ENCODE results near the gene RPE65.
A peak's percentile ranks its signal among the peaks of the same experiment; 100 is the strongest.
"Not testable (repeated sequence)": the region's sequence is repeated elsewhere in the genome, so short reads cannot be mapped to it uniquely, and the experiment has no call there.

Gene RPE65

DNA sequence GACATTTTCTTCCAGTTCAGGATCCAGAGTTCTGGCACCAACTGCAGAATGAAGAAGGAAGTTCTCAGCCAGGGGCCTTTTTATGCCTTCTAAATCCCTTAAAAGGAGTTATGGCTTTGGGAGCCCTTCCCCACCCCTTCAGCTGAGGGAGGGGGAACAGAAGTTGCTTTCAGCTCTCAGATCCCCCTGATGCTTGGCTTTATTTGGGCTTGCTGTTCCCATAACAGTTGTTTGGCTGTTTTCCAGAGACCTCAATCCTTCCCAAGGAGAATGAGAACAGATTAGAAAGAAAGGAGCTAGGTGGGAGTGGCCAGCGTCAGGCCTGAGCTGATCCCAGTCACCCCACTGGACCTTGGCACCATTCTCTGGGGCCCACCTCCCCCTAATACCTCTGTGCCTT lies at the start of gene RPE65:
RPE65 (minus strand) TSS at position 54 of the 400 bp plus-strand sequence; CDS start at position 5, 49 bp downstream.
- DNase-seq (ENCODE audit: low read depth), result no peak

DNA sequence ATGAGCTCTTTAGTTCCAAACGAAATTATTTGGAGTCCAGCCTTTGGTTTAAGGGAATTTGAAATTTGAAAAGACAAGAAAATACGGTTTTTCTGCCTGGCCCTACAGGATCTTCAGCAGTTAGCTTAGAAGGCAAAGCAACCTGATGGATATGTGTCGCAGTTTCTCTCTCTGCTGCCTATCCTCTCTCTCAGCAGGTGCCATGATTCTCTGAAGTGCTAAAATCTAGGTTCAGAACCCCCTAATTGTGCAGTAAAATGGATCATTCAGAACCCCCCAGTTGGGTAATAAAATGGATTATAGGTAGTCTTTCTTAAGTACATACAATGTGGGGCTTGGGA lies 47.6 kb upstream of the RPE65 start:
- DNase-seq (ENCODE audit: low read depth), result no peak

DNA sequence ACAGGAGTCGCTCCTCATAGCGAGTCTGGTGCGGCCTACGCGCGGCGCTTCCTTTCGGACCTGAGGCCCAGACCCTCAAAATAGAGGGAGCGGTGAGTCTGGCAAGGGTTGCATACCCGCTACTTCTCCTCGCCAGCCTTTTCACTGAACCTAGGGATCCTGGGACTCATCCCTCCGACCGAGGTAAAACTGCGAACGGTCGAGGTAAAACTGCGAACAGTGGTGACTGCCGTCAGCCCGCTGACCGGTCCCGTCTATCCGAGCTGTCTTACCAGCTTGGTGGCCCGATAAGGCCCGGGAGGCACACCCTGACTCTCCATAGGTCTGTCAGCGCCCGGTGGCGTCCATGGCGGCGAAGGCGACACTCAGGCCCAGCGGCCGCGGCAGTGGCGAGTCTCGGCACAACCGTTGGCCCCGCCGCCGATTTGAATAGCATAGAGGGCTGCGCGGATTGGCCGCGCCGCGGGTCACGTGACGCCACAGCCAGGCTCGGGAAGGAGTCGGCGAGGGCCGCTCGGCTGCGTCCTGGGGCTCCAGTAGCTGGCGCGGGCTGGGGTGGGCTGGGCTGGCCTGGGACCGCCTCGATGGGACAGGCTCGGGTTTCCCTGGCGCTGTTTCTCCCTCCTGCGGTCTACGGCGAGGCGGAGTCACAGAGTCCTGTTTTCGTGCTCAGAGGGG lies 47.1 kb upstream of the RPE65 start, which contains the start of gene DEPDC1:
DEPDC1 (minus strand) TSS at position 403 of the 678 bp plus-strand sequence; CDS start at position 320, 83 bp downstream.
- DNase-seq (ENCODE audit: low read depth), result peak; percentile 66

GRCh38 chr1:68495968-68496679 lies 46.4 kb upstream of the RPE65 start:
- no peak for DNase-seq (ENCODE audit: low read depth)

DNA sequence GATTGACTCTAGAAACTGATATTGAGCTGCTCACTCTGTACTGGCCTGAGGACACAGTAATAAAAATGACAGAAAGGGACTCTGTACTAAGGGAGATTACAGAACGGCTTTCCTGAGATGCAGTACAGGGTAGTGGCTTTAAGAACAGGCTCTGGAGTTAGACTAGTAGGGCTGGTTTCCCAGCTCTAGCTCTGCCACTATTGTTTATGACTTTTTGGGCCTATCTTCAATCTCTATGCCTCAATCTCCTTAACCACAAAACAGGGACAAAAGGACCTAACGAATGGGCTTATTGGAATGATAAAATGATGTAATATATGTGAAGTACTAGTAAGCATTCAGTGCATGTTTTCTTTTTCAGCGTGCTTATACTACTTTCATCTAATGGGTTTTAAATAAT lies 45.8 kb upstream of the RPE65 start:
- DNase-seq (ENCODE audit: low read depth), result no peak

DNA sequence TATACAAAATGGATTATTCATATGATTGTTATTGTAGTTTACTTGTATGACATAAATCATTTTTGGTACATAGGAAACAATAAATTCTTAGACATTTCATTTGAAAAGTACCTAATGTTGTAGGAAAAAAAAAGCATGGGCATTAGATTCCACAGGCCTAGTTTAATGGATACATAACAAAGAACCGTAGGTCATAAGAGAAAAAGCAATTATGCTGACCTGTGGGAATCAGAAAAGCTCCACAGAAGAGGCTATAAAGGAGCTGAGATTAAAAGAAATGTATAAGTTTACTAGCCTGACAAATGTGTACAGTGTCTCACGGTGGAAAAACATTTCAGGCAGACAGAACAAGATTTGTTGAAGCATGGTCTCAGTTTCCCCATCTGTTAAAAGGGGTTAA lies 43.4 kb upstream of the RPE65 start:
- no peak for DNase-seq (ENCODE audit: low read depth)

DNA sequence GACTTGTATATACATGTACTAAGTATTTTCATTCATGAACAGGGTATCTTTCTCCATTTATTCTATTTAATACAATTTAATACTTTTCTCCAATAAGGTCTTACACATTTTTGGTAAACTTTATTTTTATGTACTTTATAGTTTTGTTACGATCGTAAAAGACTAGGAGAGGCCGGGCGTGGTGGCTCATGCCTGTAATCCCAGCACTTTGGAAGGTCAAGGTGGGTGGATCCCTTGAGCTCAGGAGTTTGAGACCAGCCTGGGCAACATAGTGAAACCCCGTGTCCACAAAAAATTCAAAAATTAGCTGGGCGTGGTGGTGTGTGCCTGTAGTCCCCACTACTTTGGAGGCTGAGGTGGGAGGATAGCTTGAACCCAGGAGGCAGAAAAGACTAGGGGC lies 42.5 kb upstream of the RPE65 start:
- not testable (repeated sequence) for DNase-seq (ENCODE audit: low read depth)

DNA sequence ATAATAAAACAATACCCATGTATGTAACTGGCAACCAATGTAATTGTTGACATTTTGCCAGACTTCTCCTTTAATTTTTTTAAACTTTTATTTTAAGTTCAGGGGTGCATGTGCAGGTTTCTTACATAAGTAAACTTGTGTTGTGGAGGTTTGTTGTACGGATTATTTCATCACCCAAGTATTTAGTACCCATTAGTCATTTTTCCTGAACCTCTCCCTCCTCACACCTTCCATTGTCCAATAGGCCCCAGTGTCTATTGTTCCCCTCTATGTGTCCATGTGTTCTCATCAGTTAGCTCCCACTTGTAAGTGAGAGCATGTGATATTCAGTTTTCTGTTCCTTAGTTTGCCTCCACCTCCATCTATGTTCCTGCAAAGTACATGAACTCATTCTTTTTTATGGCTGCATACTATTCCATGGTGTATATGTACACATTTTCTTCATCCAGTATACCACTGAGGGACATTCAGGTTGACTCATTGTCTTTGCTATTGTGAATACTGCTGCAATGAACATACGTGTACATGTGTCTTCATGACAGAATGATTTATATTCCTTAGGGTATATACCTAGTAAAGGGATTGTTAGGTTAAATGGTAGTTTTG lies 40.4 kb upstream of the RPE65 start:
- no peak for DNase-seq (ENCODE audit: low read depth)

GRCh38 chr1:68485431-68486022 lies 35.8 kb upstream of the RPE65 start:
- DNase-seq (ENCODE audit: low read depth), result no peak

DNA sequence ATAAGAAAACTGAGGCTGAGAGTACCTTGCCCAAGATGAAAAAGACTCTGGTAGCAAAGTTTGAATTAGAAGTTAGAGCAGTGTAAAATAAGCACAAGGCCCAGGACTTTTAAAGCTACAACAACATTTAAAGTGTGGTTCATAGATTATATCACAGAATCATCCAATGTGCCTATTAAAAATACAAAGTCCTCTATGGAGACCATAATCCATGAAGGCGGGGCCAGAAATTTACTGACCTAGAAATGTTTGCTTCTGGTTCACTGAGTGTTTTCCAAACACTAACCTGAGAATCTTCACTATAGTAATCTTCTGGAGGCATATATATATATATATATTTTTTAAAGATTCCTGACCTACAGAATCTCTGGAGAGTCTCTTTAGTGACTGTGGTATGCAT lies 34.9 kb upstream of the RPE65 start:
- DNase-seq (ENCODE audit: low read depth), result no peak

DNA sequence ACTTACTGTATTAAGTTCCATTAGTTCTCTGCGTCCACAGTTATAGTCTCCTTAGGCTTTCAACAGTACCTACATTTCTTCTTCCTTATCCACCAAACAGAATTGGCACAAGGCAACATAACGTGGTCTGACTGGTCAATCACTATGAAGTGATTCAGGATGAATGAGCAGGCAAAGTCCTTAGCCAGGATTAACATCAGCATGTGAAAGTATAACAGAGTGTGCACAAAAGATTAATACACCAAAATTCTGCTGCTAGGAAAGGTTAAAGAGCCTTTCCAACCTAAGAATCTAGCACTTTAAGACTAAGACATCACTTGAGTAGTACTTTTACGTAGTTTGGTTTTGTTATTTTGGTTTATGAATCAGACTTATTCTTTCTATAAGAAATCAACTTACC lies 31.3 kb upstream of the RPE65 start:
- DNase-seq (ENCODE audit: low read depth), result no peak

GRCh38 chr1:68479501-68479900 lies 29.7 kb upstream of the RPE65 start:
- DNase-seq (ENCODE audit: low read depth), result no peak

DNA sequence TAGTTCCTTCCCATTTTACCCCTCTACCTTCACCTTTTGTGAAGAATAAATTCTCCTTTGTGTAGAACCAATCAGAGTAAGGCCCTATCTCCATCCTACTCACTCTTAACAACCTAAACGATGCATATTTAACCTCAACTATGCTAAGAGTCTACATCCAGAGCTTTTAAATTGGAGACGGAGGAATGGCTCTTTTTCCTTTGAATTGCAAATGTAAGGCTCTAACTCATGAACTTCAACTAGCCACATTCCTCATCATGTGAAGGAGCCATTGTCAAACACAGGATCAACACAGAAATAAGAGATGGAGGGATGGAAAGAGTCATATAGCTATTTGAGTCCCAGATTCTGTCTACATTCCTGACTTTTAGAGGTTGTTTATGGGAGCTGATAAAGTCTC lies 28.9 kb upstream of the RPE65 start:
- no peak for DNase-seq (ENCODE audit: low read depth)

GRCh38 chr1:68476626-68477025 lies 26.9 kb upstream of the RPE65 start:
- DNase-seq (ENCODE audit: low read depth), result not testable (repeated sequence)

DNA sequence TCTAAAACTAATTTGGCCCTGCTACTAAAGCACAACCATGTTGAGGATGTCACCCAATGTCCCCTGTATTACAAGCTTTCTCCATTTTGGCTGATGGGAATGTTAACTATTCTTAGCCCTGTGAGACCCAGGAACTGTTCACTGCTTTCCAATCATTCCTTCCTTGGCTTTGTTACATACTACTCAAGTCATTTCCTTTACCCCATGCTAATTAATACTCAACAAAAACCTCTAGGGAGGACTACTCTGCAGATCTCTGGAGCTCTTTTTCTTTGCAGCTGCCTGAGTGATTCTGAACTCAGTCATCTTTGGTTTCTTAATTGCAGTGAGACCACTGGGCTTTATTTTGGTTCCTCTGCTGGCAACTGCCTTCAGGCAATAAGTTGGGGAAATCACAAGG lies 23.3 kb upstream of the RPE65 start:
- DNase-seq (ENCODE audit: low read depth), result no peak

- no peak for DNase-seq (ENCODE audit: low read depth)
Observed at GRCh38 chr1:68470388-68470970, 20.7 kb upstream of the RPE65 start.

- DNase-seq (ENCODE audit: low read depth), result no peak
Observed at GRCh38 chr1:68464891-68465290, 15.1 kb upstream of the RPE65 start.

DNA sequence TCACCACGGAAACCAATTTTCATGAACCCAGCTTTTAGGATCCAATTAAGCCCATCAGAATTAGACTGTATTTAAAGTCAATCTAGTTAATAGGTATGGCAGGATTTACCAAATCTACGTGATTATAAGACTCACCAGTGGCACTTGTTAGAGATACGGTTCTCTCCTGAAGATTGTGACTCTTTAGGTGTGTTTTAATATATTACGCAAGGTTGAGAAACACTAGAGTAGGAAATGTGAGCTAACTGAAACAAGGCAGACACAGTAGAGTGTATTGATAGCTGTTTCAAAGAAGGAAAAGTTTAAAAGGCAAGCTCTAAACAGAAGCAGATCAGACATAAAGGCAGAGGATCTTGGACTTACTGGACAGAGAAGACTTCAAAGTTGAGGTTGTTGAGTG lies 11.2 kb upstream of the RPE65 start:
- DNase-seq (ENCODE audit: low read depth), result no peak

DNA sequence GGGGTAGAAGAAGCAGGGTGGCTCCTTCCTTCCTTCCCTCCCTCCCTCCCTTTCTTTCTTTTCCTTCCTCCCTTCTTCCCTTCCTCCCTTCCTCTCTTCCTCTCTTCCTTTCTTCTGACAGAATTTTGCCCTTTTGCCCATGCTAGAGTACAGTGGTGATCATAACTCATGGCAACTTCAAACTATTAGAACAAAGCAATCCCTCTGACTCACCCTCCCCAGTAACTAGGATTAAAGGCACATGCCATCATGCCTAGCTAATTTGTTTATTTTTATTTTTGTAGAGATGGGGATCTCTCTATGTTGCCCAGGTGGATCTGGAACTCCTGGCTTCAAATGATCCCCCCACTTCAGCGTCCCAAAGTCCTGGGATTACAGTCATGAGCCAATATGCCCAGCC lies 10.0 kb upstream of the RPE65 start:
- no peak for DNase-seq (ENCODE audit: low read depth)

GRCh38 chr1:68459091-68459490 lies 9.3 kb upstream of the RPE65 start:
- no peak for DNase-seq (ENCODE audit: low read depth)

DNA sequence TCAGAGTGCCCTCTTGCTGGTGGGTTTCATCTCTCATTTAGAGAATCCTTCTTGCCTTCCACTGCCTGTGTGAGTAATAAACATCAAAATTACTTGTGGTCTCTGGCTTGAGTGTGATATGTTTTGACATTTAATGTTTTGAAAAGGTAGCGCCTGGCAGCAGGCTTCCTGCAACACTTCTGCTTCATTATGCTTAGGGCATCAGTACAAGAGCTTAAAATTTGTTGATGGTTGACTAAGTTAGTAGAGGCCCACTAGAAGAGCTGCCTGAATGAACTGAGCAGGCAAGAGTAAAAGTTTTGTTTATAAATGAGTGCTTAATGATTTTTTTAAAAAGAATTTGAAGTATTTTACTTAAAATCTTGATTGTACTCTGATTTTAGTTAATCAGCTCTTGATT lies 6.4 kb upstream of the RPE65 start:
- DNase-seq (ENCODE audit: low read depth), result no peak

- no peak for DNase-seq (ENCODE audit: low read depth)
Observed at GRCh38 chr1:68454534-68454933, 4.8 kb upstream of the RPE65 start.
